HEK293 (cell line): ENCODE measurements around the gene MSANTD1.

ENCODE experiments used
- TCF7L2 ChIP-seq: IDR thresholded peaks from 2 replicates; pipeline ENCODE4 v1.6.1; 2011; ENCODE audit warnings: low read depth, mild to moderate bottlenecking, inconsistent platforms, low read length, moderate library complexity, borderline replicate concordance
- YY1 ChIP-seq: fragments of 450-650 bp; formaldehyde crosslinking; IDR thresholded peaks from 2 replicates; pipeline ENCODE4 v1.5.1; 2018; ENCODE audit warnings: missing biosample characterization, missing genetic modification characterization

DNA sequence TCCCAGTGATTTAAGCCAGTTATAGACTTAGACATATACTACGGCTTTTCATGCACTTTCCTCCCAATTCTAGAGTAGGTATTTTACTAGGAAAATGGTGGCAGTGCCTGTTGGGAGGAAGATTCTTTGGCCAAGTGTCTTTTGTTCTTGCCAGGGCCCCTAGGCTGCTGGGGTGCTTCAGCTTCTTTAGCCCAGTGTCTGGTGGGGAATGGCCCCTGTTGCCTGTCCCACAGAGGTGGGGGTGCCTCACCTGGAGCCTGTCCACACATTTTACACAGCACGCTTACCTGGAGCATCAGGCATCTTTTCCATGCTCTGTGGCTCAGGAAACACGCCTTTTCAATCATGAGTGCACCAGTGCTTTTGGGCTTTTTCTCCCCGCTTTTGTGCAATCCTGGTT lies 33.2 kb upstream of the MSANTD1 start:
- TF ChIP-seq TCF7L2 = no peak
- TF ChIP-seq YY1 (tag by site-specific recombination) = no peak
